K562 (cell line): ENCODE data around the gene AGPAT4. TPM values are rescaled to one million over a fixed set of nuclear protein-coding genes. Genes with fewer than 3 reads are reported as not detected.

Experiments used
- ATAC-seq: fragments of 200-7000 bp; cut with Tn5 transposase; 3 replicates; pipeline ENCODE4 v1.9.1; 2020; ENCODE audit warnings: moderate library complexity
- BruUV-seq: library from RNA; stranded (reverse); fragments of 400-500 nt; replicated peaks from 2 replicates; lab custom pipeline; 2021; lab: Mats Ljungman, UMichigan
- CTCF ChIA-PET: fragments of 300-600 bp; formaldehyde crosslinking; extraction: SDS; loops from one replicate; lab custom pipeline; 2021; ENCODE audit warnings: low intra/inter-chr PET ratio; lab: Yijun Ruan, JAX
- POLR2A ChIA-PET: fragments of 300-600, 350-650 bp; sonication (Branson Sonifier 250); formaldehyde crosslinking; extraction: SDS; loops from one replicate; lab custom pipeline; 2021; ENCODE audit warnings: antibody characterized with exemption, inconsistent platforms; lab: Yijun Ruan, JAX
- DNase-seq, 4 experiments: peaks; one replicate each; pipeline versions ENCODE4 v3.0.0 to v3.0.0-alpha.2; 2011 to 2018; ENCODE audit warnings: low spot score in 3 of 4, mixed read lengths in 3 of 4; ENCODE audit errors: extremely low read depth in 1 of 4
- FAIRE-seq: peaks from 2 replicates; lab custom pipeline; 2011; peaks lifted over from hg19 to GRCh38; lab: Jason Lieb, UNC
- H2AFZ ChIP-seq: 2 replicates; pipeline ENCODE4 v1.6.0; 2011; ENCODE audit warnings: low read depth, low read length, control low read depth, inconsistent platforms
- H3K27ac ChIP-seq: fragments of 200-600 bp; 3 replicates; pipeline ENCODE4 v1.8.0; 2011; ENCODE audit warnings: low read depth, mild to moderate bottlenecking, control low read depth, inconsistent platforms, low read length, moderate library complexity, mixed read lengths; ENCODE audit errors: extremely low read depth
- H3K27me3 ChIP-seq, 2 experiments: fragments of 300-600 bp in 1 of 2; 2 replicates in 1 of 2; 3 replicates in 1 of 2; pipeline versions ENCODE4 v1.6.0 to v1.8.0; 2011; ENCODE audit warnings: inconsistent platforms in 2 of 2, low read length in 2 of 2, mild to moderate bottlenecking in 1 of 2, mixed read lengths in 1 of 2, moderate library complexity in 1 of 2; ENCODE audit not compliant: control insufficient read depth in 2 of 2, insufficient read depth in 2 of 2
- H3K36me3 ChIP-seq: fragments of 300-600 bp; 3 replicates; pipeline ENCODE4 v1.8.0; 2011; ENCODE audit warnings: mild to moderate bottlenecking, low read length, inconsistent platforms; ENCODE audit not compliant: control insufficient read depth, insufficient read depth
- H3K4me1 ChIP-seq, 2 experiments: fragments of 200-600 bp in 1 of 2; replicated peaks in 1 of 2; 2 replicates in 1 of 2; 3 replicates in 1 of 2; pipeline versions ENCODE4 v1.5.1 to v1.8.0; 2011; ENCODE audit warnings: inconsistent platforms in 2 of 2, low read length in 2 of 2, mild to moderate bottlenecking in 1 of 2, mixed read lengths in 1 of 2, moderate library complexity in 1 of 2; ENCODE audit not compliant: control insufficient read depth in 2 of 2, insufficient read depth in 2 of 2
- H3K4me2 ChIP-seq: 2 replicates; pipeline ENCODE4 v1.6.1; 2011; ENCODE audit warnings: low read length, control low read depth, inconsistent platforms, mixed read lengths; ENCODE audit not compliant: insufficient read depth
- H3K4me3 ChIP-seq: fragments of 200-600 bp; sonication (generic), shearing (Covaris generic); 2 replicates; pipeline ENCODE4 v1.5.1; 2016; ENCODE audit warnings: control low read depth, inconsistent platforms
- H3K79me2 ChIP-seq: fragments of 200-600 bp; 3 replicates; pipeline ENCODE4 v1.8.0; 2011; ENCODE audit warnings: low read length, inconsistent platforms; ENCODE audit not compliant: control insufficient read depth, insufficient read depth
- H3K9ac ChIP-seq, 2 experiments: 2 replicates each; pipeline versions ENCODE4 v1.6.0 to v1.6.1; 2011; ENCODE audit warnings: low read depth in 2 of 2, low read length in 2 of 2, control low read depth in 1 of 2, inconsistent platforms in 1 of 2, mild to moderate bottlenecking in 1 of 2, mixed read lengths in 1 of 2; ENCODE audit not compliant: insufficient read depth in 1 of 2
- H3K9me1 ChIP-seq: one replicate; pipeline ENCODE4 v1.6.0; 2011; ENCODE audit warnings: inconsistent platforms, mild to moderate bottlenecking, low read length, moderate library complexity; ENCODE audit not compliant: control insufficient read depth, insufficient read depth
- H3K9me3 ChIP-seq: replicated peaks from 2 replicates; pipeline ENCODE4 v1.5.1; 2011; ENCODE audit warnings: low read depth, low read length, inconsistent platforms; ENCODE audit not compliant: control insufficient read depth, insufficient read depth
- H4K20me1 ChIP-seq: replicated peaks from 2 replicates; pipeline ENCODE4 v1.6.1; 2011; ENCODE audit warnings: low read length, inconsistent platforms, mixed read lengths; ENCODE audit not compliant: control insufficient read depth, insufficient read depth
- BACH1 ChIP-seq: fragments of 200-800 bp; sonication (Bioruptor generic); IDR thresholded peaks from 2 replicates; pipeline ENCODE4 v1.6.1; 2016; ENCODE audit warnings: missing genetic modification characterization, missing compliant biosample characterization
- CREB3L1 ChIP-seq: fragments of 450-650 bp; IDR thresholded peaks from 2 replicates; pipeline ENCODE4 v1.6.1; 2014; ENCODE audit warnings: low read depth, mild to moderate bottlenecking, moderate library complexity, borderline replicate concordance
- KAT7 ChIP-seq: sonication (generic); formaldehyde crosslinking; IDR thresholded peaks from 2 replicates; pipeline ENCODE4 v1.8.0; 2022; ENCODE audit warnings: missing genetic modification reagents, mild to moderate bottlenecking, borderline replicate concordance
- SRSF3 ChIP-seq: fragments of 200-400 bp; formaldehyde crosslinking; IDR thresholded peaks from 2 replicates; pipeline ENCODE4 v1.6.1; 2016; ENCODE audit warnings: mild to moderate bottlenecking, low read length, moderate library complexity; ENCODE audit not compliant: insufficient read depth
- SRSF7 ChIP-seq: fragments of 200-400 bp; formaldehyde crosslinking; optimal IDR thresholded peaks from 2 replicates; pipeline ENCODE3; 2017; ENCODE audit warnings: mild to moderate bottlenecking, low read depth, low read length
- SUPT5H ChIP-seq: fragments of 450-650 bp; IDR thresholded peaks from 2 replicates; pipeline ENCODE4 v1.6.1; 2016
- TRIM25 ChIP-seq: fragments of 450-650 bp; IDR thresholded peaks from 2 replicates; pipeline ENCODE4 v1.7.0; 2016; ENCODE audit warnings: borderline replicate concordance
- U2AF2 ChIP-seq: fragments of 200-400 bp; formaldehyde crosslinking; optimal IDR thresholded peaks from 2 replicates; pipeline ENCODE3; 2017; ENCODE audit warnings: low read depth, mild to moderate bottlenecking, low read length
- ZBTB7A ChIP-seq: IDR thresholded peaks from 2 replicates; pipeline ENCODE4 v1.6.1; 2011; ENCODE audit warnings: low read depth, mild to moderate bottlenecking, low read length, moderate library complexity, borderline replicate concordance; ENCODE audit not compliant: control insufficient read depth
- ZFP91 ChIP-seq: sonication (generic); formaldehyde crosslinking; IDR thresholded peaks from 2 replicates; pipeline ENCODE4 v1.8.0; 2022; ENCODE audit warnings: mild to moderate bottlenecking, missing genetic modification reagents
- ZNF561 ChIP-seq: fragments of 450-650 bp; formaldehyde crosslinking; conservative IDR thresholded peaks from 2 replicates; pipeline ENCODE4 v1.4.0; 2020; ENCODE audit warnings: mild to moderate bottlenecking, moderate library complexity
- WGBS: fragments of 100-300 bp; shearing (Covaris generic); methylation state at CpG from one replicate; pipeline ENCODE4 v1.1.6; 2016; ENCODE audit warnings: low coverage, mixed read lengths; ENCODE audit not compliant: insufficient coverage; ENCODE audit errors: missing lambda C conversion rate; 5-methylcytosine and 5-hydroxymethylcytosine counted together
- in situ Hi-C: fragments of 300-500 bp; cut with MboI; formaldehyde crosslinking; loops from 4 replicates; pipeline ENCODE4 v1.15.0; 2018; ENCODE audit warnings: inconsistent platforms, mixed read lengths
- intact Hi-C: fragments of 100-400 bp; cut with micrococcal nuclease; formaldehyde crosslinking; loops from 2 replicates; pipeline ENCODE4 v1.14.2; 2022
- polyA plus RNA-seq, 8 experiments: library from polyadenylated mRNA; depleted of rRNA in 4 of 8; stranded (reverse) in 5 of 8; unstranded in 3 of 8; fragments of >200 nt; fragmentation: Nextera tagmentation in 2 of 8; fragmentation: Illumina TruSeq in 1 of 8; extraction: Ambion mirVana in 2 of 8; extraction: Trizol in 1 of 8; gene quantifications; 2 replicates each; pipeline versions ENCODE4 v1.2.1 to v1.2.3, GENCODE V29; 2011 to 2014; ENCODE audit warnings: inconsistent platforms in 1 of 8, missing spikeins in 1 of 8
- total RNA-seq, 7 experiments: library from RNA; depleted of rRNA in 6 of 7; stranded (reverse); fragments of >200 nt in 6 of 7; fragmentation: Illumina TruSeq in 2 of 7; extraction: Trizol in 2 of 7; gene quantifications; 2 replicates each; pipeline versions ENCODE4 v1.2.1 to v1.2.3, GENCODE V29; 2011 to 2021; ENCODE audit warnings: low replicate concordance in 1 of 7

AGPAT4 gene
- total and polyA plus RNA-seq, 9 of the 15 experiments (the other 6 are each of a cell fraction or from before 2014, with no cell fraction given), result 2.2 to 15.0 (median 5.7) TPM

GRCh38 chr6:161246725-161247124 lies 27.1 kb downstream of the AGPAT4 start:
- ATAC-seq (no peak), FAIRE-seq (no peak)
- Histone ChIP-seq H3K27me3 (no peaks in the 10 kb centered on the region), H3K36me3 (no peaks in the 10 kb centered on the region), H3K9me3 (no peaks in the 10 kb centered on the region), H3K79me2 (no peaks in the 10 kb centered on the region), H3K4me3 (no peak overlapping the region), H3K4me1 (peaks cover 7 to 20% of the 10 kb centered on the region in 2 experiments; a peak in 4 of 5 replicates), H3K27ac (no peak overlapping the region)
- no TSS peak for BruUV-seq
- POLR2A ChIA-PET, result interaction anchor here (1.1 to 2.3 kb wide), 3 partner anchors 8 to 260 kb away, joined by 4 to 9 read pairs (median 8); no protein-coding TSS in a partner anchor
- in situ Hi-C loops, result no loop called here
- intact Hi-C loops, result no loop called here
- TF ChIP-seq ZNF561 (no peak), KAT7 (CRISPR knock-in tag) (no peak), SRSF3 (no peak), SUPT5H (no peak)
- TF ChIP-seq, all 486 proteins: peak for 0
- 54% methylated on average over 2 of the region's 2 CpGs for WGBS
- Histone ChIP-seq H2AFZ (no peak overlapping the region), H3K9ac (no peak overlapping the region), H3K4me2 (no peak overlapping the region), H4K20me1 (no peaks in the 10 kb centered on the region), H3K9me1 (no peaks in the 10 kb centered on the region)
- CTCF ChIA-PET, result no interaction called here
- DNase-seq, result no peak

- intact Hi-C loops (no loop called here), in situ Hi-C loops (no loop called here)
- no peak for ATAC-seq
- H3K4me3 ChIP-seq, result no peak overlapping the region
- peaks cover 7 to 20% of the 10 kb centered on the region in 2 experiments; a peak in 4 of 5 replicates for H3K4me1 ChIP-seq
- H4K20me1 ChIP-seq, result no peaks in the 10 kb centered on the region
- 57% methylated on average over 6 of the region's 6 CpGs for WGBS
- no peak overlapping the region for H3K9ac ChIP-seq
- no peaks in the 10 kb centered on the region for H3K27me3 ChIP-seq
- POLR2A ChIA-PET, result interaction anchor here (0.7 to 8.0 kb wide), 9 partner anchors 8 to 259 kb away, joined by 3 to 45 read pairs (median 4); partner anchors contain the start of gene MAP3K4
- CTCF ChIA-PET, result no interaction called here
- FAIRE-seq, result no peak
- no peaks in the 10 kb centered on the region for H3K9me3 ChIP-seq
- no peaks in the 10 kb centered on the region for H3K9me1 ChIP-seq
- H2AFZ ChIP-seq, result no peak overlapping the region
- no peaks in the 10 kb centered on the region for H3K79me2 ChIP-seq
- H3K36me3 ChIP-seq, result no peaks in the 10 kb centered on the region; the same call in 2 of the 3 replicates
- H3K27ac ChIP-seq, result no peak overlapping the region
- no peak overlapping the region for H3K4me2 ChIP-seq
- no peak for DNase-seq
- BruUV-seq, result no TSS peak
- TF ChIP-seq U2AF2, result no peak
- TF ChIP-seq CREB3L1, result no peak
- TF ChIP-seq BACH1 (tag), result no peak
- no peak for TF ChIP-seq SRSF7
- no peak for TF ChIP-seq ZFP91 (CRISPR knock-in tag)
- TF ChIP-seq TRIM25, result no peak
- TF ChIP-seq ZBTB7A, result peak; percentile 52; the same call in 1 of the 2 replicates
Measured at GRCh38 chr6:161245363-161245762, 28.5 kb downstream of the AGPAT4 start.
